GM13976 (cell line): ENCODE measurements around the gene STIL.

Experiments
- DNase-seq: peaks from one replicate; pipeline ENCODE4 v3.0.0; 2012; ENCODE audit warnings: low spot score
- in situ Hi-C: fragments of 300-500 bp; cut with MboI; formaldehyde crosslinking; loops from one replicate; pipeline ENCODE4 v1.12.0; 2022; ENCODE audit warnings: low sequenced_read_pairs, mixed read lengths, inconsistent platforms; ENCODE audit not compliant: unreplicated experiment
- TF ChIP-seq, protein P1 (sequence below): IDR thresholded peaks from 2 replicates; pipeline ENCODE4 v1.5.1; 2012; ENCODE audit warnings: borderline replicate concordance, mild to moderate bottlenecking; ENCODE audit not compliant: insufficient read depth; ENCODE audit errors: extremely low read depth, missing control alignments, control extremely low read depth

STIL gene

DNA sequence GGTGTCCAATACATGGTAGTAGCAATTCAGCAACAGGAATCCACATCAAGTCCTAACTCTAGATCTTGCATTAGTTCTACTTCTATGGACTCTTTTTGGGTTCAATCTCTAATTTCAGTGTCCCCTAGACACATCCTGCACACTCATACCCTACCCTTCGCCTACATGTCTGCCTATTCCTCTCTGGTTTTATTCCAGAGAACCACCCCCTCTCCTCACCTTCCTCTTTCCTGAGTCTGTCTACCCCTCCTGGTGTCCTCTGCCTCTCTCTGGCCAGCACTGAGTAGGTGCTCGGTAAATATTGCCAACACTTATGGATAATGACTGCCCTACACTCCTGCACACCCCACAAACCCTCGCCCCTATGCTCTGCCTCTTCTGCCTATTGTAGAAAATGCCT, 91.5 kb downstream of the STIL start:
- TF ChIP-seq, protein P1, sequence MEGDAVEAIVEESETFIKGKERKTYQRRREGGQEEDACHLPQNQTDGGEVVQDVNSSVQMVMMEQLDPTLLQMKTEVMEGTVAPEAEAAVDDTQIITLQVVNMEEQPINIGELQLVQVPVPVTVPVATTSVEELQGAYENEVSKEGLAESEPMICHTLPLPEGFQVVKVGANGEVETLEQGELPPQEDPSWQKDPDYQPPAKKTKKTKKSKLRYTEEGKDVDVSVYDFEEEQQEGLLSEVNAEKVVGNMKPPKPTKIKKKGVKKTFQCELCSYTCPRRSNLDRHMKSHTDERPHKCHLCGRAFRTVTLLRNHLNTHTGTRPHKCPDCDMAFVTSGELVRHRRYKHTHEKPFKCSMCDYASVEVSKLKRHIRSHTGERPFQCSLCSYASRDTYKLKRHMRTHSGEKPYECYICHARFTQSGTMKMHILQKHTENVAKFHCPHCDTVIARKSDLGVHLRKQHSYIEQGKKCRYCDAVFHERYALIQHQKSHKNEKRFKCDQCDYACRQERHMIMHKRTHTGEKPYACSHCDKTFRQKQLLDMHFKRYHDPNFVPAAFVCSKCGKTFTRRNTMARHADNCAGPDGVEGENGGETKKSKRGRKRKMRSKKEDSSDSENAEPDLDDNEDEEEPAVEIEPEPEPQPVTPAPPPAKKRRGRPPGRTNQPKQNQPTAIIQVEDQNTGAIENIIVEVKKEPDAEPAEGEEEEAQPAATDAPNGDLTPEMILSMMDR = no peak
- DNase-seq = no peak
- in situ Hi-C loops = no loop called here

DNA sequence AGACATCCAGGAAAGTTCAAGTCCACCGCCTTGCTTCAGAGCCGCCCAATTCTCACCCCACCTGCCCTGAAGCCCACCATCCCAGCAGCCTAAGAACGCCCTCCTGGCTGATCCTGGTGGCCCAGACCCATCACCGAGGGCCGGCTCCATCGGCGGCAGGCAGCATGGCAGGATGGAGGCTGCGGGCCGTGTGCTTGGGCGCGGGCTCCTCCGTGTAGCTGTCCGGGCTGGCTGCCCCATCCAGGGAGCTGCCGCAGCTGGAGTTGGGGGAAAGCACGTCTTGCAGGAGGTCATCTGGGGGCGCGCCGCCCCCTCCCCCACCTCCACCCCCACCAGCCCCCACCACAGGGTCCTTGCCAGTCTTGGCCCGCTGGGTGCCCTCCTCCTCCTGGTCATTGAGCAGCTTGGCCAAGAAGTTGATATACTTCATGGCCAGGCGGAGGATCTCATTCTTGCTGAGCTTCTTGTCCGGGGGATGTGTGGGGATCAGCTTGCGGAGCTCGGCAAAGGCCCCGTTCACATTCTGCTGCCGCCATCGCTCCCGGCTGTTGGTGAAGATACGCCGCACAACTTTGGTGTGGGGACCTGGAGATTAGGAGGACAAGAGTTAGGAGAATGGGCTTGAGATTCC, 94.2 kb downstream of the STIL start:
- TF ChIP-seq, protein P1 = no peak
- in situ Hi-C loops = no loop called here
- no peak for DNase-seq

DNA sequence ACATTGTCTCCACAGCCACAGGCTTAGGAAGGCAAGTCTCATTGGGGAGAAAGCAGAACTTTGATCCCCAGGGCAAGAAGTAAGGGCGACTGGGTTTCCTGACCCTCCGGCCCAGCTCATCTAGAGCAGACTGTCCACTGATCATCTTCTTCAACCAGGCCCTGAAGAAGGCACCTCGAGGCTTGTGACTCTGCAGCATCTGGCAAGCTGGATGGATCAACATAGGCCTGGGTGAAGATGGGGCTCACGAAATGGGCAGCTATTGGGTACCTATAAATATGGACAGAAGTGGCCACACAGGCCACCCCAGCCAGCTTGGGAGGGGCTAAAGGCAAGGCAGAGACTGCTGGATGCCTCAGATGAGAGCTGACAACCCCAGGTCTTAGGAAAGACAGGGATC, 94.9 kb downstream of the STIL start:
- in situ Hi-C loops = no loop called here
- TF ChIP-seq, protein P1 = no peak
- no peak for DNase-seq

DNA sequence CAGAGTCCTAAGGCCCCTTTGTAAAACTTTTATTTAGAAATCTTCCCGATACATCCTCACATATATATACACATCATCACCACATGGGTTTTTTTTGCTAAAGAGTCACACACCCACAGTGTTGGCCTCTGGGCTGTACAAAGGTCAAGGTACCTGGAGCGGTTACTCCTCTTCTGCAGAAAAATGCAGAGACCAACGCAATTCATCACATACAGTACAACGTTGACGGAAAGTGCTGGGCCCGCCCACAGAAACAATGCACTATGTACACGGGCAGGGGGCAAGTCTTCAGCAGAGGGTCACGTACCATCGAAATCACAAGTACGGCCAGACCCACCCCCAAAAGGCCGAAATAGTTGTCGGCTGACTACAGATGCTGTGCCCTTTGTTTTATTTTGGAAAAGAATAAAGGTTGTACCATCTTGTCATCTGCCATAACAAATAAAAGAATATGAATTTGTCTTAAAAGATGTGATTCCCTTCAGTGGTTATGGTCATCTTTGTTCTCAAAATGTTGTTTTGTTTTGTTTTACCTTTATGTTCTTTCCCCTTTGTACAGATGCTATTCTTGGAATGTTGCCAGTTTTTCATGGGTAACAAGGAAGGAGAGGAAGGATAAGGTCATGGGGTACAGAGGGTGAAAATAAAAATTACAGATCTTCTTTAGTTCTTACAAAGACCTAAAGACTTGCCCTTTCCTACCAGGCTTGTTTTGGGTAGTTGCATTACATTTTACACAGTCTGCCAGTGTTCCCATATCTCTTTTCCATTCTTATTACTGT, 97.5 kb downstream of the STIL start:
- no peak for DNase-seq
- in situ Hi-C loops = no loop called here
- TF ChIP-seq, protein P1 = no peak

DNA sequence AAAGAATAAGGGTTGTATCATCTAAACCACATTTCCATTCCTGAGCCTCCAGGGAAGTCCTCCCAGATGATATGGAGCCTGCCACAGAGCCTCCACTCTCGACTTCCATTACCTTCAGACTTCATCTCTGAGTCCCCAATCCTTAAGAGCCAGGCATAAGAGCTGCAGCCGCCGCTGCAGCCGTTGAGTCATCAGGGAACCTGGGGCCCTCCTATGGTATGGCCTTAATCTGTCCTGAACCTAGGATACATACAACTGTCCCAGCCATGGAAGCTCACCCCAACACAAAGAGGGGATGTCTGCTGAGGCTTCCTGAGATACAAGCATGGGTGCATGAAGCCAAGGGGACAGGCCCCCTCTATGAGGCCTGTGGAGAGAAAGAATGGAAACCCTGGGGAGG, 98.2 kb downstream of the STIL start:
- in situ Hi-C loops = no loop called here
- DNase-seq = no peak
- TF ChIP-seq, protein P1 = no peak

GRCh38 chr1:47214549-47214948, 99.4 kb downstream of the STIL start:
- TF ChIP-seq, protein P1 = no peak
- in situ Hi-C loops = no loop called here
- no peak for DNase-seq
